Activated CD8-positive, alpha-beta T cell treated with anti-CD3 and anti-CD28 coated beads, Interleukin-2, amount 10 ng/mL, durations not matched to agents 7 days and 5 days (primary cell): ENCODE measurements around the gene DNAJC10. TPM values are rescaled to one million over a fixed set of nuclear protein-coding genes. Genes with fewer than 3 reads are reported as not detected.
"Not testable (repeated sequence)": the region's sequence is repeated elsewhere in the genome, so short reads cannot be mapped to it uniquely, and the experiment has no call there.

ENCODE experiments used
- ATAC-seq: fragments of 150-1000 bp; cut with Tn5 transposase; one replicate; pipeline ENCODE4 v1.10.0; 2021; ENCODE audit warnings: moderate library complexity
- CTCF ChIA-PET: fragments of 350-600 bp; sonication (Branson Sonifier 250); formaldehyde crosslinking; loops from one replicate; lab custom pipeline; 2021; ENCODE audit warnings: antibody characterized with exemption; lab: Charles Lee
- POLR2A ChIA-PET: fragments of 350-600 bp; sonication (Branson Sonifier 250); formaldehyde crosslinking; loops from one replicate; lab custom pipeline; 2021; ENCODE audit warnings: antibody characterized with exemption; lab: Charles Lee
- DNase-seq: peaks from one replicate; pipeline ENCODE4 v3.0.0-alpha.2; 2020
- H3K27ac Mint-ChIP-seq: one replicate; pipeline ENCODE4 v1.8.0; 2021; ENCODE audit warnings: mild to moderate bottlenecking, mixed read lengths
- H3K27me3 Mint-ChIP-seq: one replicate; pipeline ENCODE4 v1.8.0; 2021; ENCODE audit warnings: low read depth, mixed read lengths
- H3K36me3 Mint-ChIP-seq: one replicate; pipeline ENCODE4 v1.8.0; 2021; ENCODE audit warnings: low read depth, mixed read lengths
- H3K4me1 Mint-ChIP-seq: one replicate; pipeline ENCODE4 v1.8.0; 2021; ENCODE audit warnings: low read depth, mixed read lengths
- H3K4me3 Mint-ChIP-seq: one replicate; pipeline ENCODE4 v1.8.0; 2021; ENCODE audit warnings: mild to moderate bottlenecking, mixed read lengths
- H3K9me3 Mint-ChIP-seq: one replicate; pipeline ENCODE4 v1.8.0; 2022; ENCODE audit warnings: mixed read lengths; ENCODE audit not compliant: insufficient read depth
- total RNA-seq, 2 experiments: library from RNA; stranded (reverse); gene quantifications; one replicate each; pipeline ENCODE4 v1.2.3, GENCODE V29; 2021

The DNAJC10 gene
- total RNA-seq, 2 experiments from 2014 or later = 41.4 to 51.4 TPM

DNA sequence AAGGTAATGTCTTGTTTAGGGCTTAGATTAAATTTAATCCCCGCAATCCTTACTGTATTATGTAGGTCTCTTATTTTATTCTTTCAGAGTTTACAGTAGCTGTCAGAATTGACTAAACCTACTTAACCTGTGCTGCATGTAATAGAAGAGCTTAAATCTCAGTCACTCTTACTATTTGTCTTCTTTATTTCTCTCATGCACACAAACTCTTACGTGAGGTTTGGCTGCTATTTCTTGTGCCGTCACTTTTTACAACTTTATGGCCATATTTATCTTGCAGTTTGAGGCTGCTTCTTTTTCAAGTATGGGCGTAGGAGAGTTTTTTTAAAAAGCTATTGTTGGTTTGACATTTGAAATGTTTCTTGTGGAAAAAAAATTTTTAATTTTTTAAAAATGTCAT, 12.0 kb downstream of the DNAJC10 start:
- H3K27me3 Mint-ChIP-seq = no peaks in the 10 kb centered on the region
- POLR2A ChIA-PET = interaction anchor here (1.7 kb wide), 1 partner anchor 11 kb away, joined by 6 read pairs; the partner anchor contains the start of gene DNAJC10
- H3K36me3 Mint-ChIP-seq = peaks cover 34% of the 10 kb centered on the region

DNA sequence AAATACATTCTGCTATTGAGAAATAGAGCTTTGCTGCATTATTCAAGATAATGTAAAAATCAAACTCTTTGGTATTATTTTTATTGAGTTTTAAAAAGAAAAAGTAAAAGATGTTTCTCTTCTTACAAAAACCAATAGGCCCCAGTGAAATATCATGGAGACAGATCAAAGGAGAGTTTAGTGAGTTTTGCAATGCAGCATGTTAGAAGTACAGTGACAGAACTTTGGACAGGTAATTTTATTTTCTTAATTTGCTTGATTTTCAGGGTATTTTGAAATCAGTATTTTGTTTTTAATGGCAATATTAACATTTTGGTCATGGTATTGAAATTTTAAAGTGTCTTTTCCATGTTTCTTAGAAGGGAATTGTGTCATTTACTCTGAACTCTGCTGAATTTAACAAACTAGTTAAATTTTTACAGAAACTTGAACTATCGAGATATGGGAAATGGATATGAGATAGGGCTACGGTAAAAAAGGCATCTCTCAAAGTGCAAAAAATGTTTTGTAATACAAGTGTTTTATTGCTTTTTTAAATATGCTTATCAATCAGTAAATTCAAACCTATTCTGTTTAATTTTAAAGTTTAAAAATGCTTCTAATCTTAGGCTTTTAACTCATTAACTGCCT, 13.8 kb downstream of the DNAJC10 start:
- H3K27ac Mint-ChIP-seq = no peak overlapping the region
- H3K36me3 Mint-ChIP-seq = peaks cover 32% of the 10 kb centered on the region
- H3K4me1 Mint-ChIP-seq = peaks cover 5% of the 10 kb centered on the region
- ChIA-PET CTCF (no interaction called here), POLR2A (interaction anchor here (1.7 kb wide), 1 partner anchor 13 kb away, joined by 6 read pairs; the partner anchor contains the start of gene DNAJC10)
- ATAC-seq (no peak), DNase-seq (no peak)
- no peaks in the 10 kb centered on the region for H3K9me3 Mint-ChIP-seq
- H3K27me3 Mint-ChIP-seq = no peaks in the 10 kb centered on the region
- H3K4me3 Mint-ChIP-seq = no peak overlapping the region

More for the DNA sequence above, 12.0 kb downstream of the DNAJC10 start:
- no peak for DNase-seq
- CTCF ChIA-PET = interaction anchor here (1.5 to 1.7 kb wide), 3 partner anchors 9 to 61 kb away, joined by 3 to 5 read pairs (median 4); no protein-coding TSS in a partner anchor
- H3K4me3 Mint-ChIP-seq = no peak overlapping the region
- ATAC-seq = no peak
- H3K27ac Mint-ChIP-seq = no peak overlapping the region
- H3K4me1 Mint-ChIP-seq = peaks cover 4% of the 10 kb centered on the region
- H3K9me3 Mint-ChIP-seq = no peaks in the 10 kb centered on the region

DNA sequence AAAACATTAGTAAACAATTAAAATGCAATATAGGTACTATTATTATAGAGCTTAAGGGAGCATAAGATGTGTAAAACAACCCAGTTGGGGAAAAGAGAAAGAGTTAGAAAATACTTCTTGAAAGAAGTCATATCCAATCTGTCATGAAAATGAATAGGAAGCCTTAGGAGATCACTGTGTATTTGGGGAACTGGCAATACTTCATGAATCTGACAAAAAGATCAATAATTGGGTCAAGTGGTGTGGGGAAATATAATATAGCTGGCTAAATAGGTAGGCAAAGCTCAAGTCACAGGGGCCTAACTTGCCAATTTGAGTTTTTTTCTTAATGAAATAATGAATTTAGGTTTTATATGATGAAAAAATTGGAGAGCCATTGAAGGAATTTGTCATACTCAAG, 14.4 kb downstream of the DNAJC10 start:
- no peaks in the 10 kb centered on the region for H3K9me3 Mint-ChIP-seq
- ATAC-seq (no peak), DNase-seq (no peak)
- ChIA-PET POLR2A (interaction anchor here (0.8 kb wide), 1 partner anchor 13 kb away, joined by 3 read pairs; no protein-coding TSS in a partner anchor), CTCF (no interaction called here)
- no peak overlapping the region for H3K27ac Mint-ChIP-seq
- H3K4me1 Mint-ChIP-seq = peaks cover 5% of the 10 kb centered on the region
- no peak overlapping the region for H3K4me3 Mint-ChIP-seq
- H3K36me3 Mint-ChIP-seq = peaks cover 32% of the 10 kb centered on the region
- H3K27me3 Mint-ChIP-seq = no peaks in the 10 kb centered on the region

DNA sequence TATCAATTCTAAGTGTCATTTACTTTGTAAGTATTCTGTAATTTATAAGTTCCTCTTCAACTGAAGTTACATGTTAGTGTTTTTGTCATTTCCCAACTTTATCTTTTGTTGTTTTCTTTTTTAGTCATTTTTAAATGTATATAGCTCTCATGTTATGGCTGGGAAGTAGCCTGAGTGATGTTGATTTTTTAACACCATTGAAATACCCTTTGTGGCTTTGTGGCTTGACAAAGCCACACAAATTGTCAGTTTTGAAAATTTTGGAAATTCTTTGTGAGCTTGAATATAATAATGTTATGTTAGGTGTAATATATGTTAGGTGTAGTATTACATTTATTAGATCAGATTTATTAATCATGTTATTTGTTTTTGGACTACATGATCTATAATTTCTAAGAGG, 16.7 kb downstream of the DNAJC10 start:
- ATAC-seq = no peak
- ChIA-PET CTCF (interaction anchor here (1.0 to 1.5 kb wide), 2 partner anchors 10 to 52 kb away, joined by 3 to 6 read pairs; no protein-coding TSS in a partner anchor), POLR2A (no interaction called here)
- no peaks in the 10 kb centered on the region for H3K9me3 Mint-ChIP-seq
- H3K27ac Mint-ChIP-seq = no peak overlapping the region
- no peaks in the 10 kb centered on the region for H3K27me3 Mint-ChIP-seq
- no peak for DNase-seq
- peaks cover 5% of the 10 kb centered on the region for H3K4me1 Mint-ChIP-seq
- H3K36me3 Mint-ChIP-seq = peaks cover 34% of the 10 kb centered on the region
- H3K4me3 Mint-ChIP-seq = no peak overlapping the region

DNA sequence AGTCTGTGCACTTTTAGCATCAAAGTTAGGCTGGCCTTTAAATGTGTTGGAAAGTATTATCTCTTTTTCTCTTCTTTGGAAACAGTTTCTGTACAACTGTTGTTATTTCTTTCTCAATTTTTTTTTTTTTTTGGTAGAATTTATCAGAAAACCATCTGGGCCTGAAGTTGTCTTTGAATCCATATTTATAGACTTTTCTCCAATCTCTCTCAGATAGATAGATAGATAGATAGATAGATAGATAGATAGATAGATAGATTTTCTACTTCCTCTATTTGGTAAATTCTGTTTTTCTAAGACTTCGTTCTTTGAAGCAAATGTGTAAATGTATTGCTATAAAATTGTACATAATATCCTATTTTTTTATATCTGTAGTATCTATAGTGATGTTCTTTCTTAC, 17.5 kb downstream of the DNAJC10 start:
- no peak overlapping the region for H3K4me3 Mint-ChIP-seq
- CTCF ChIA-PET = interaction anchor here (1.0 kb wide), 1 partner anchor 51 kb away, joined by 3 read pairs; no protein-coding TSS in a partner anchor
- H3K27ac Mint-ChIP-seq = no peak overlapping the region
- no peaks in the 10 kb centered on the region for H3K27me3 Mint-ChIP-seq
- DNase-seq (no peak), ATAC-seq (no peak)
- POLR2A ChIA-PET = no interaction called here
- H3K36me3 Mint-ChIP-seq = peaks cover 33% of the 10 kb centered on the region
- peaks cover 5% of the 10 kb centered on the region for H3K4me1 Mint-ChIP-seq
- H3K9me3 Mint-ChIP-seq = no peaks in the 10 kb centered on the region

DNA sequence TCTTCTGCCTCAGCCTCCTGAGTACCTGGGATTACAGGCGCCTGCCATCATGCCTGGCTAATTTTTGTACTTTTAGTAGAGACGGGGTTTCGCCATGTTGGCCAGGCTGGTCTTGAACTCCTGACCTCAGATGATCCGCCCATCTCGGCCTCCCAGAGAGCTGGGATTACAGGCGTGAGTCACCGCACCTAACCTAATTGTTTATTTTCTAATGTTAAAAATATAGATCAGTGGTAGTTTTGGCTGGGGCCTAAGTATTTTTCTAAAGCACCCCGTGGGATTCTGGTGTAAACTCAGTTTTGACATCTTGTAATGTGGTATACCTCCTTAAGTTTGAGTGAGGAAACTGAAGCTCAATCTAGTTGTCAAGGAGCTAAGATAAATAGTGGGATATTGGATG, 20.8 kb downstream of the DNAJC10 start:
- DNase-seq, CTCF ChIA-PET, H3K27me3 Mint-ChIP-seq, H3K4me3 Mint-ChIP-seq, H3K9me3 Mint-ChIP-seq, H3K27ac Mint-ChIP-seq, ATAC-seq, POLR2A ChIA-PET: not testable (repeated sequence)
- Mint-ChIP-seq H3K4me1 (peaks cover 13% of the 10 kb centered on the region), H3K36me3 (peaks cover 37% of the 10 kb centered on the region)

DNA sequence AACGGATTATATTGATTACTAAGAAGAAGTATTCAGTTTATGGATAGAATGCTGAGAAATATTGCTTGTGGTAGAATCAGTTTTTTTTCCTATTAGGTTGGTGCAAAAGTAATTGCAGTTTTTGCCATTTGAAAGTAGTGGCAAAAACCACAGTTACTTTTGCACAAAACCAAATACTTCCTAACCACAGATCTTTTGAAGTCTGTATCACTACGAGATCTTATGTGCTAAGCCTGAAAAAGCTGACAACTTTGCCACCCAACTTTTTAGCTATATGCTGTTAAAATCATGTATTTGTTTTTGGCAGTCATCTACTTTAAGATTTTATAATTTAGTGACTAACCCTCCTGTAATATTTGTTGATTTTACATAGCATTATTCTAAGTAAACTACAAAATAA, 24.6 kb downstream of the DNAJC10 start:
- POLR2A ChIA-PET = no interaction called here
- no peak overlapping the region for H3K27ac Mint-ChIP-seq
- no peaks in the 10 kb centered on the region for H3K27me3 Mint-ChIP-seq
- H3K9me3 Mint-ChIP-seq = no peaks in the 10 kb centered on the region
- CTCF ChIA-PET = no interaction called here
- ATAC-seq (peak; percentile 51), DNase-seq (no peak)
- peaks cover 51% of the 10 kb centered on the region for H3K36me3 Mint-ChIP-seq
- no peak overlapping the region for H3K4me3 Mint-ChIP-seq
- peaks cover 8% of the 10 kb centered on the region for H3K4me1 Mint-ChIP-seq

DNA sequence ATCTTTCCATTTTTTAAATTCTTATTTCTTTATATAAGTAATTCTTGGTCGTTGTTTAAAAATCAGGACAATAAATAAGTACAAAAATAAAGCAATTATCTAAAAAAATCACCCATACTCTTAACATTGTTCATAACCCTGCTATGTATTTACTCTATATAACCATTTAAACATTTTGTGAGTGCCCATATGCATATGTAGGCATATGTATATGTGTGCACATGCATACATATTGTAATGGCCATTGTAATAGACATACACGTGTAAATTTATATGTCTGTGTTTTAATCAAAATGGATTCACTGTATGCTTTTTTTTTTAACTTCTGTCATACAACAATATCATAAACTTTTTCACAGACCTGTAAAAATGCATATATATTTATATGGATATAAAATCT, 25.6 kb downstream of the DNAJC10 start:
- H3K27me3 Mint-ChIP-seq = no peaks in the 10 kb centered on the region
- peaks cover 8% of the 10 kb centered on the region for H3K4me1 Mint-ChIP-seq
- no peaks in the 10 kb centered on the region for H3K9me3 Mint-ChIP-seq
- H3K36me3 Mint-ChIP-seq = peaks cover 59% of the 10 kb centered on the region
- ChIA-PET POLR2A (no interaction called here), CTCF (no interaction called here)
- no peak for DNase-seq
- H3K4me3 Mint-ChIP-seq = no peak overlapping the region
- no peak for ATAC-seq
- H3K27ac Mint-ChIP-seq = no peak overlapping the region

DNA sequence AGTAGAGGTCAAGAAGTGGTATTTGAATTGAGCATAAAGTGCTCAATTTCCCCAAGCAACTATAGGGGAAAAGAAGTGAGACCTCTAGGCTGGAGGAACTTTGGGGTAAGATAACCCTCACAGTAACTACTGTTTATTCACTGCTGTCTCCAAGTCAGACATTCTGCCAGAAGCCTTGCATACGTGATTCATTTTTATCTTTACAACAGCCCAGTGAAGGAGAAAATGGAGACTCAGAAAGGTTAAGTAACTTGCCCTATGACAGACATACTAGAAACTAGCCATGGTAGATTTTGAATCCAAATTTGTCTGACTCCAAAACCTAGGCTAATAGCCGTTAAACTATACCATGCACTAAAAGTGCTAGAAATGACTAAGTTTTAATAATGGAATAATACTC, 28.4 kb downstream of the DNAJC10 start:
- Mint-ChIP-seq H3K9me3 (no peaks in the 10 kb centered on the region), H3K4me1 (peaks cover 8% of the 10 kb centered on the region), H3K36me3 (peaks cover 54% of the 10 kb centered on the region), H3K27me3 (no peaks in the 10 kb centered on the region), H3K4me3 (no peak overlapping the region), H3K27ac (no peak overlapping the region)
- DNase-seq = no peak
- ChIA-PET POLR2A (no interaction called here), CTCF (no interaction called here)
- ATAC-seq = no peak

DNA sequence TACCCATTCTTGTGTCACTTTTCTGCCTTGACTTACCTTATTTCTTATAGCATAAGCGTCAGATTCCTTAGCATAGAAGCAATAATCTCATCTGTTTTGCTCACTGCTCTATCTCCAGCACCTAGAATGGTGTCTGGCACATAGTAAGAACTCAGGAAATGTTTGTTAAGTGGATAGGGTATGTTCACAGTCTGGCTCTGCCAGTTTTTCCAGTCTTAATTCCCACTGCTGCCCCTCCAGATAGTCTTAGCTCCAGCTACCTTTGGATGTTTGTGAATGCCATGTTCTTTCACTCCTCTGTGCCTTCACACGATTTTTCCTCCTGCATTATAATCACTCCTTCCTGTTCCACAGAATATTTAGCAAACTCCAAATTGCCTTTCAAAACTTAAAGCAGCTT, 29.0 kb downstream of the DNAJC10 start:
- ChIA-PET POLR2A (no interaction called here), CTCF (no interaction called here)
- Mint-ChIP-seq H3K27me3 (no peaks in the 10 kb centered on the region), H3K36me3 (peaks cover 55% of the 10 kb centered on the region), H3K4me3 (no peak overlapping the region), H3K9me3 (no peaks in the 10 kb centered on the region), H3K4me1 (peaks cover 8% of the 10 kb centered on the region), H3K27ac (no peak overlapping the region)
- no peak for ATAC-seq
- no peak for DNase-seq

DNA sequence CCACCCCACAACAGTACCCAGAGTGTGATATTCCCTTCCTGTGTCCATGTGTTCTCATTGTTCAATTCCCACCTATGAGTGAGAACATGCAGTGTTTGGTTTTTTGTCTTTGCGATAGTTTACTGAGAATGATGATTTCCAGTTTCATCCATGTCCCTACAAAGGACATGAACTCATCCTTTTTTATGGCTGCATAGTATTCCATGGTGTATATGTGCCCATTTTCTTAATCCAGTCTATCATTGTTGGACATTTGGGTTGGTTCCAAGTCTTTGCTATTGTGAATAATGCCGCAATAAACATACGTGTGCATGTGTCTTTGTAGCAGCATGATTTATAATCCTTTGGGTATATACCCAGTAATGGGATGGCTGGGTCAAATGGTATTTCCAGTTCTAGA, 29.8 kb downstream of the DNAJC10 start:
- H3K27ac Mint-ChIP-seq, CTCF ChIA-PET, H3K4me3 Mint-ChIP-seq, DNase-seq, POLR2A ChIA-PET, ATAC-seq, H3K4me1 Mint-ChIP-seq, H3K27me3 Mint-ChIP-seq, H3K9me3 Mint-ChIP-seq: not testable (repeated sequence)
- peaks cover 55% of the 10 kb centered on the region for H3K36me3 Mint-ChIP-seq

DNA sequence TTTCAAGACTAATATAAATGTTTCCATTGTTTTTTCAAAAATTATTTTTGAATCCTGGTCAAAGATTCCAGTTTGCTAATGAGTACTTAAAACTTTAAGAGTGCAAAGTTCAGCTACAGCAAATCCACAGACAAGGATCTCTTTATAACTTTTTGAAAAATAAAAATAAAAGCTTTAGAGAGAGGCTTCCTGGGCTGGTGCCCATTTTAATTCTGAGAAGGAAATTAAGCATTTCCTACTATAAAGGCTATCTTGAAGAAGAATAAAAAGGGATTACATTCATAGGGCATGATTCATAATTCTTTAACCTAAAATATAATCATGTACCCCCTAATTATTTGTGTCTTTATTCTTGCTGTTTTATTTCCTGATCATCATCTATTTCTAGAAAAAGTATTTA, 38.2 kb downstream of the DNAJC10 start:
- Mint-ChIP-seq H3K36me3 (peaks cover 38% of the 10 kb centered on the region), H3K27ac (no peak overlapping the region), H3K9me3 (no peaks in the 10 kb centered on the region), H3K27me3 (no peaks in the 10 kb centered on the region), H3K4me3 (no peak overlapping the region), H3K4me1 (no peaks in the 10 kb centered on the region)
- DNase-seq (no peak), ATAC-seq (no peak)
- ChIA-PET CTCF (no interaction called here), POLR2A (no interaction called here)
